SIG-M5 treated with dmso at 0.1 percent for 504 hours (cell line): Measurements from ENCODE around the gene POLR2F.

ENCODE experiments used
- DNase-seq: peaks from one replicate; lab custom pipeline; 2025; ENCODE audit not compliant: unreplicated experiment; lab: John Stamatoyannopoulos, UW

POLR2F gene

GRCh38 chr22:37981282-37982011 is 27.9 kb downstream of the POLR2F start:
- DNase-seq, result no peak

GRCh38 chr22:37982151-37982785 is 28.8 kb downstream of the POLR2F start:
- no peak for DNase-seq

GRCh38 chr22:37982938-37983859 is 29.7 kb downstream of the POLR2F start:
- DNase-seq, result no peak

GRCh38 chr22:37983860-37984791 is 30.6 kb downstream of the POLR2F start, which contains the start of gene SOX10:
TSS of gene SOX10 (minus strand) at chr22:37984555. CDS start at chr22:37983784, 771 bp downstream.
- no peak for DNase-seq

GRCh38 chr22:37985050-37985585 is 31.6 kb downstream of the POLR2F start:
- DNase-seq, result no peak

- no peak for DNase-seq
Measured at GRCh38 chr22:37985751-37986281, 32.3 kb downstream of the POLR2F start.

- DNase-seq, result no peak
Measured at GRCh38 chr22:37986371-37986770, 32.9 kb downstream of the POLR2F start.

GRCh38 chr22:37989146-37990045 is 35.9 kb downstream of the POLR2F start:
- DNase-seq, result no peak

GRCh38 chr22:37990301-37990700 is 36.8 kb downstream of the POLR2F start:
- DNase-seq, result no peak

- no peak for DNase-seq
Measured at GRCh38 chr22:37990862-37991261, 37.4 kb downstream of the POLR2F start.

GRCh38 chr22:37991731-37992442 is 38.4 kb downstream of the POLR2F start:
- DNase-seq, result no peak

GRCh38 chr22:37994049-37994448 is 40.5 kb downstream of the POLR2F start:
- DNase-seq, result no peak

- no peak for DNase-seq
Measured at GRCh38 chr22:37994982-37995381, 41.5 kb downstream of the POLR2F start.

- no peak for DNase-seq
Measured at GRCh38 chr22:37995460-37995859, 42.0 kb downstream of the POLR2F start.

GRCh38 chr22:37996079-37996478 is 42.6 kb downstream of the POLR2F start:
- no peak for DNase-seq

- no peak for DNase-seq
Measured at GRCh38 chr22:37996515-37997246, 43.2 kb downstream of the POLR2F start.

GRCh38 chr22:37998543-37998942 is 45.0 kb downstream of the POLR2F start:
- DNase-seq, result no peak

- no peak for DNase-seq
Measured at GRCh38 chr22:37999236-37999635, 45.7 kb downstream of the POLR2F start.
